ENCODE data around the gene ITGAD.

DNA sequence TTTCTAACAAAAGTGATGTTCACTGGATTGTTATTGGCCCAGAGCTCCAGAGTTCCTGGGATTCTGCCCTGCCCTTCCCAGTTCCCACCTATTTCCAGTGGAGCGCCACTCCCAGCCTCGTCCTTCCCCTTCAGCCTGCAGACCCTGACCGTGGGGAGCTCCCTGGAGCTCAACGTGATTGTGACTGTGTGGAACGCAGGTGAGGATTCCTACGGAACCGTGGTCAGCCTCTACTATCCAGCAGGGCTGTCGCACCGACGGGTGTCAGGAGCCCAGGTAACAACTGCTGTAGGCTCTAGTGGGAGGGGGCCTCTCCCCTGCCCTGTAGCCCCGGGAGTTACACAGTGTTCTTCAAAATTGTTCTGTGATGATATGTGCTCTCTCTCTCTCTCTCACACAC, 23.2 kb downstream of the ITGAD start:
- TF ChIP-seq, protein P1, sequence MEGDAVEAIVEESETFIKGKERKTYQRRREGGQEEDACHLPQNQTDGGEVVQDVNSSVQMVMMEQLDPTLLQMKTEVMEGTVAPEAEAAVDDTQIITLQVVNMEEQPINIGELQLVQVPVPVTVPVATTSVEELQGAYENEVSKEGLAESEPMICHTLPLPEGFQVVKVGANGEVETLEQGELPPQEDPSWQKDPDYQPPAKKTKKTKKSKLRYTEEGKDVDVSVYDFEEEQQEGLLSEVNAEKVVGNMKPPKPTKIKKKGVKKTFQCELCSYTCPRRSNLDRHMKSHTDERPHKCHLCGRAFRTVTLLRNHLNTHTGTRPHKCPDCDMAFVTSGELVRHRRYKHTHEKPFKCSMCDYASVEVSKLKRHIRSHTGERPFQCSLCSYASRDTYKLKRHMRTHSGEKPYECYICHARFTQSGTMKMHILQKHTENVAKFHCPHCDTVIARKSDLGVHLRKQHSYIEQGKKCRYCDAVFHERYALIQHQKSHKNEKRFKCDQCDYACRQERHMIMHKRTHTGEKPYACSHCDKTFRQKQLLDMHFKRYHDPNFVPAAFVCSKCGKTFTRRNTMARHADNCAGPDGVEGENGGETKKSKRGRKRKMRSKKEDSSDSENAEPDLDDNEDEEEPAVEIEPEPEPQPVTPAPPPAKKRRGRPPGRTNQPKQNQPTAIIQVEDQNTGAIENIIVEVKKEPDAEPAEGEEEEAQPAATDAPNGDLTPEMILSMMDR (IDR thresholded peaks at IDR 0.05; ENCODE audit: low read length) = no peak
- TF ChIP-seq EZH2 (optimal IDR thresholded peaks at IDR 0.05; ENCODE audit: low read depth, low read length) = no peak
